CD4-positive, alpha-beta T cell treated with Interleukin-6 at 100 ng/mL for 8 hours (primary cell): ENCODE data around the gene RASA3.

ENCODE experiments used
- DNase-seq: peaks from one replicate; pipeline ENCODE4 v3.0.0-alpha.2; 2020; ENCODE audit warnings: mixed read lengths, low spot score

The RASA3 gene

GRCh38 chr13:113968463-113969310 is 163.7 kb downstream of the RASA3 start:
- DNase-seq, result no peak

- no peak for DNase-seq
Measured at GRCh38 chr13:113967729-113968462, 164.5 kb downstream of the RASA3 start.

GRCh38 chr13:113967206-113967720 is 165.2 kb downstream of the RASA3 start:
- no peak for DNase-seq

- no peak for DNase-seq
Measured at GRCh38 chr13:113965968-113966884, 166.2 kb downstream of the RASA3 start.

GRCh38 chr13:113965383-113965874 is 167.0 kb downstream of the RASA3 start:
- DNase-seq, result no peak

GRCh38 chr13:113964251-113964995 is 168.0 kb downstream of the RASA3 start:
- DNase-seq, result no peak

GRCh38 chr13:113963376-113963775 is 169.0 kb downstream of the RASA3 start:
- no peak for DNase-seq

- DNase-seq, result no peak
Measured at GRCh38 chr13:113962975-113963374, 169.4 kb downstream of the RASA3 start.

GRCh38 chr13:113962386-113962785 is 170.0 kb downstream of the RASA3 start:
- no peak for DNase-seq

- no peak for DNase-seq
Measured at GRCh38 chr13:113960276-113960948, 172.0 kb downstream of the RASA3 start.

GRCh38 chr13:113959198-113959597 is 173.2 kb downstream of the RASA3 start:
- DNase-seq, result no peak

GRCh38 chr13:113958373-113958772 is 174.1 kb downstream of the RASA3 start:
- DNase-seq, result no peak

- no peak for DNase-seq
Measured at GRCh38 chr13:113956571-113956970, 175.9 kb downstream of the RASA3 start.

GRCh38 chr13:113955691-113956090 is 176.7 kb downstream of the RASA3 start:
- DNase-seq, result no peak

- DNase-seq, result no peak
Measured at GRCh38 chr13:113955235-113955634, 177.2 kb downstream of the RASA3 start.

GRCh38 chr13:113954046-113954835 is 178.2 kb downstream of the RASA3 start:
- no peak for DNase-seq

- DNase-seq, result no peak
Measured at GRCh38 chr13:113953561-113953960, 178.9 kb downstream of the RASA3 start.

GRCh38 chr13:113952983-113953520 is 179.4 kb downstream of the RASA3 start:
- DNase-seq, result no peak
